ENCODE results near the gene OSBPL3. TPM values are rescaled to one million over a fixed set of nuclear protein-coding genes. Genes with fewer than 3 reads are reported as not detected.

Gene OSBPL3
- total RNA-seq, 6 experiments from 2014 or later = 49.7 to 68.8 (median 63.2) TPM

GRCh38 chr7:24981171-24981951, 1.4 kb upstream of the OSBPL3 start:
- TF ChIP-seq, protein P1, sequence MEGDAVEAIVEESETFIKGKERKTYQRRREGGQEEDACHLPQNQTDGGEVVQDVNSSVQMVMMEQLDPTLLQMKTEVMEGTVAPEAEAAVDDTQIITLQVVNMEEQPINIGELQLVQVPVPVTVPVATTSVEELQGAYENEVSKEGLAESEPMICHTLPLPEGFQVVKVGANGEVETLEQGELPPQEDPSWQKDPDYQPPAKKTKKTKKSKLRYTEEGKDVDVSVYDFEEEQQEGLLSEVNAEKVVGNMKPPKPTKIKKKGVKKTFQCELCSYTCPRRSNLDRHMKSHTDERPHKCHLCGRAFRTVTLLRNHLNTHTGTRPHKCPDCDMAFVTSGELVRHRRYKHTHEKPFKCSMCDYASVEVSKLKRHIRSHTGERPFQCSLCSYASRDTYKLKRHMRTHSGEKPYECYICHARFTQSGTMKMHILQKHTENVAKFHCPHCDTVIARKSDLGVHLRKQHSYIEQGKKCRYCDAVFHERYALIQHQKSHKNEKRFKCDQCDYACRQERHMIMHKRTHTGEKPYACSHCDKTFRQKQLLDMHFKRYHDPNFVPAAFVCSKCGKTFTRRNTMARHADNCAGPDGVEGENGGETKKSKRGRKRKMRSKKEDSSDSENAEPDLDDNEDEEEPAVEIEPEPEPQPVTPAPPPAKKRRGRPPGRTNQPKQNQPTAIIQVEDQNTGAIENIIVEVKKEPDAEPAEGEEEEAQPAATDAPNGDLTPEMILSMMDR (IDR thresholded peaks at IDR 0.05) = no peak; the same call in 1 of the 2 replicates
- Mint-ChIP-seq H3K36me3 (ENCODE audit: low read depth) (peaks cover 16% of the 10 kb centered on the region; the same call in 1 of the 2 replicates), H3K9me3 (no peaks in the 10 kb centered on the region), H3K27me3 (ENCODE audit: insufficient read depth) (peaks cover 5% of the 10 kb centered on the region), H3K27ac (peak overlapping the region; percentile 97), H3K4me1 (ENCODE audit: low read depth) (peaks cover 66% of the 10 kb centered on the region), H3K4me3 (peak overlapping the region; percentile 91)
- peak; percentile 83 for DNase-seq

DNA sequence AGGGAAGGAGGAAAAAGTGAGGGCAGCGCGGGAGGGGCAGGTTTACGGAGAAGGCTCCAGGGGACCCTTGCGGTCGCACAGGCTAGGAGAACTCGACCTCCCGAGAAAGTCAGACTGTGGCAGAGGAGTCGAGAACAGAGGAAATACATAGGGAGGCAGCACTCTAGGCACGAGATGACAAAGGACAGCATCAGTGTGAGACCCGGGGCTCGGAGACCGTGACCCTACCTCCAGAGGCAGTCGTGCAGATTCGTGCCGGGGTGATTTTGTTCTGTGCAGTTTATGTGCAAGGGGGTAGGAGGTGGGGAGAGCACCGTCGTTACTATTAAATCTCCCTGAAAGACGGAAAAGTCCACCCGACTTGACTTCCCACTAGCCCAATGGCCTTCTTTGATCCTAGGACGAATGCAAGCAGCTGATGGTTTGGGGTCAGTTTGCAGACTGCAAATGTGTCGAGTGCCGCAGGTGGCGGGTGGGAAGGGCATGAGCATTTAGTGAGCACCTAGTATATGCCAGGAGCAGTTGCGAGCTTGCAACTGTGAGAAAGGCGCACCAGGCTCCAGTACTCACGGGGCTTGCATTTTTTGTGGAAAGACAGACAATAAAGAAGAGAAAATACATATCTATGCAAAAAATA, 674 bp upstream of the OSBPL3 start:
- TF ChIP-seq, protein P1 (IDR thresholded peaks at IDR 0.05) = no peak
- peak; percentile 48 for DNase-seq
- H3K27me3 Mint-ChIP-seq (ENCODE audit: insufficient read depth) = peaks cover 5% of the 10 kb centered on the region

GRCh38 chr7:24979470-24979862, 512 bp downstream of the OSBPL3 start:
- H3K36me3 Mint-ChIP-seq (ENCODE audit: low read depth) = peaks cover 25% of the 10 kb centered on the region; the same call in 1 of the 2 replicates
- H3K27ac Mint-ChIP-seq = peak overlapping the region; percentile 73
- H3K9me3 Mint-ChIP-seq = no peaks in the 10 kb centered on the region
- TF ChIP-seq, protein P1 (IDR thresholded peaks at IDR 0.05) = peak; percentile 77
- H3K4me1 Mint-ChIP-seq (ENCODE audit: low read depth) = peaks cover 85% of the 10 kb centered on the region
- DNase-seq = no peak
- H3K27me3 Mint-ChIP-seq (ENCODE audit: insufficient read depth) = peaks cover 5% of the 10 kb centered on the region
- peak overlapping the region; percentile 91 for H3K4me3 Mint-ChIP-seq

More for the DNA sequence above, 674 bp upstream of the OSBPL3 start:
- H3K4me1 Mint-ChIP-seq (ENCODE audit: low read depth) = peaks cover 73% of the 10 kb centered on the region
- peak overlapping the region; percentile 91 for H3K4me3 Mint-ChIP-seq
- H3K36me3 Mint-ChIP-seq (ENCODE audit: low read depth) = peaks cover 16% of the 10 kb centered on the region; the same call in 1 of the 2 replicates
- H3K27ac Mint-ChIP-seq = peak overlapping the region; percentile 97
- no peaks in the 10 kb centered on the region for H3K9me3 Mint-ChIP-seq

- no peaks in the 10 kb centered on the region for H3K9me3 Mint-ChIP-seq
Observed at GRCh38 chr7:24978843-24979469, 1.0 kb downstream of the OSBPL3 start.

More at GRCh38 chr7:24978843-24979469, 1.0 kb downstream of the OSBPL3 start:
- Mint-ChIP-seq H3K4me3 (peak overlapping the region; percentile 91), H3K27me3 (ENCODE audit: insufficient read depth) (peaks cover 5% of the 10 kb centered on the region), H3K27ac (peak overlapping the region; percentile 73), H3K4me1 (ENCODE audit: low read depth) (peaks cover 85% of the 10 kb centered on the region), H3K36me3 (ENCODE audit: low read depth) (peaks cover 30% of the 10 kb centered on the region; the same call in 1 of the 2 replicates)
- DNase-seq = peak; percentile 75
- TF ChIP-seq, protein P1 (IDR thresholded peaks at IDR 0.05) = no peak
